ENCODE results near the gene PBLD. TPM values are rescaled to one million over a fixed set of nuclear protein-coding genes. Genes with fewer than 3 reads are reported as not detected.
"Not testable (repeated sequence)": the region's sequence is repeated elsewhere in the genome, so short reads cannot be mapped to it uniquely, and the experiment has no call there.

Gene PBLD
- total RNA-seq, 1 donor from 2014 or later = 1.7 TPM

DNA sequence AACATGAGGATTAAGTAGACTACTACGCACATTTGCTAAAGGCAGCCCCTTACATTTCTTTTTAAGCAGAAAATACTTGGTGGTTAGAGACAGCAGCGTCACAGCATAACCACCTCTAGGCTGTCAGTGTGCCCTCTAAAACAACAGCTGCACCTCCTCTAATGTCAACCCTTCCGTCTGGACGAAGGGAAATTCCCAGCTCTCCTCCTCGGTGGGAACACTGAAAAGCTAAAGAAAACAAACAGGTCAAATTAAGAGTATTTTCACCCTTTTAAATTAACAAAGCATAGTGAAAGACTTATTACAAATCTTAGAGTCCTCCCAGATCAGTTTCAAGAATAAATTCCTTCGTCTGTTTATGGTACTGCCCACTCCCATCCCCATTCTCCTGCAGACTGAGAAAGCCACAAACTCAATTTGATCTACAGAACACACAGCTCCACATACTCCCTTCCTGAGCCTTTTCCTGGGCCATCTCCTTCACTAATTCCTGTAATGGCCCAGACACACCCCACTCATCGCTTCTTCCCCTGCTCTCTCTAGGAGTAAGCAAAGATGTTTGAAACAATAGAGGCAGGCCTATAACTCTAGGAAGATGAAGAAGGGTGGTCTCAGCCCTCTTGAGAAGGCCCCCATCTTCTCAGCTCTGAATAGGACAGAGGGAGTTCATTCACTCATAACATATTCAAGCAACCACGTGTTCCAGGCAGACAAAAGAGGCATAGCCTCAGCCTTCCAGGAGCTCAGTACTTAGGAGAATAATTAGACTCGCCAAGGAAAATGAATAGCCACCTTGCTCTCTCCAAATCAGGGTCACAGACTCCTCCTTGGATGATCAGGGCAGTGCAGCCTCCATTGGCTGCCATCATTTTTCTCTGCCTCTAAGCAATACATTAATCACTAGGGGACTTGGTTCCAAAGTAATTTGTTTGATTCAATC, 48.4 kb downstream of the PBLD start:
- intact Hi-C loops (cut with micrococcal nuclease) = no loop called here

DNA sequence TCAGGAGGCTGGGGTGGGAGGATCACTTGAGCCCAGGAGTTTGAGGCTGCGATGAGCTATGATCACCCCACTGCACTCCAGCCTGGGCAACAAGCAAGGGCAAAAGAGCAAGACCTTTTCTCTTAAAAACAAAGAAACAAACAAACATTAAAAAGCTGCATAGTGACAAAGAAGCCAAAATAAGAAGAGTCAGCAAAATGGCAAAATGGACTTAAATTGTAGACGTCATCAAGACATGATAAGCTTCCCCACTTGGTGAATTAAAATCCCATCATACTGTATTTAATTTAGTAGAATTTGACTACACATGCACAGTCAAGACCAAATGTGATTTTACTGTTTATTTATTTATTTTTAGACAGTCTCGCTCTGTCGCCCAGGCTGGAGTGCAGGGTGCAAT, 52.0 kb downstream of the PBLD start:
- intact Hi-C loops (cut with micrococcal nuclease) = no loop called here

- intact Hi-C loops (cut with micrococcal nuclease) = not testable (repeated sequence)
Observed at GRCh38 chr10:68278906-68279753, 53.6 kb downstream of the PBLD start.

DNA sequence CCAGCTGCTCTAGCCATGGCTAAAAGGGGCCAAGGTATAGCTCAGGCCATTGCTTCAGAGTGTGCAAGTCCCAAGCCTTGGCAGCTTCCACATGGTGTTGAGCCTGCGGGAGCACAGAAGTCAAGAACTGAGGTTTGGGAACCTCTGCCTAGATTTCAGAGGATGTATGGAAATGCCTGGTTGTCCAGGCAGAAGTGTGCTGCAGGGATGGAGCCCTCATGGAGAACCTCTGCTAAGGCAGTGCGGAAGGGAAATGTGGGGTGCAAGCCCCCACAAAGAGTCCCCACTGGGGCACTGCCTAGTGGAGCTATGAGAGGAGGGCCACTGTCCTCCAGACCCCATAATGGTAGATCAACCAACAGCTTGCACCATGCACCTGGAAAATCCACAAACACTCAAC, 54.9 kb downstream of the PBLD start:
- intact Hi-C loops (cut with micrococcal nuclease) = not testable (repeated sequence)

DNA sequence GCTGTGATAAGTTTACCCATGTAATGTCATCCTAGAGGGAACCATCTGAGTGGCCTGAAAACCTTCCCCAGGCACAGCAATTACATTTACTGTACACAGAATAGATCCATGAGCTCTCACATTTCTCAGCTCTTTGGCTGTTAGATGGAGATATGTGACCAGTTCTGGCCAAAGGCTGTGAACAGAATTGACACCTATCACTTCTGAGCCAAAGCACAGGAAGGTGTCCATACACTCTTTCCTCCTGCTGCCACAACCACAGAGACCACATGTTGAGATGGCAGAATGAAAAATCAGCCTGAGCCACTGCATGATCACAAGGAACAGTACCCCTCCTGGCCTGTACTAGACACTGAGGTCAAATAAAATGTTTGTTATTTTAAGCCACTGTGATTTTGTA, 56.5 kb downstream of the PBLD start:
- intact Hi-C loops (cut with micrococcal nuclease) = no loop called here

GRCh38 chr10:68275600-68276126, 57.1 kb downstream of the PBLD start:
- intact Hi-C loops (cut with micrococcal nuclease) = no loop called here

- intact Hi-C loops (cut with micrococcal nuclease) = no loop called here
Observed at GRCh38 chr10:68272833-68273232, 59.9 kb downstream of the PBLD start.

- intact Hi-C loops (cut with micrococcal nuclease) = no loop called here
Observed at GRCh38 chr10:68271196-68271882, 61.4 kb downstream of the PBLD start.

- intact Hi-C loops (cut with micrococcal nuclease) = no loop called here
Observed at GRCh38 chr10:68269562-68270290, 63.0 kb downstream of the PBLD start.

- intact Hi-C loops (cut with micrococcal nuclease) = no loop called here
Observed at GRCh38 chr10:68261132-68261856, 71.4 kb downstream of the PBLD start.

GRCh38 chr10:68253346-68253745, 79.4 kb downstream of the PBLD start:
- intact Hi-C loops (cut with micrococcal nuclease) = no loop called here

- intact Hi-C loops (cut with micrococcal nuclease) = no loop called here
Observed at GRCh38 chr10:68251625-68252495, 80.9 kb downstream of the PBLD start.

- intact Hi-C loops (cut with micrococcal nuclease) = no loop called here
Observed at GRCh38 chr10:68251151-68251550, 81.6 kb downstream of the PBLD start.

DNA sequence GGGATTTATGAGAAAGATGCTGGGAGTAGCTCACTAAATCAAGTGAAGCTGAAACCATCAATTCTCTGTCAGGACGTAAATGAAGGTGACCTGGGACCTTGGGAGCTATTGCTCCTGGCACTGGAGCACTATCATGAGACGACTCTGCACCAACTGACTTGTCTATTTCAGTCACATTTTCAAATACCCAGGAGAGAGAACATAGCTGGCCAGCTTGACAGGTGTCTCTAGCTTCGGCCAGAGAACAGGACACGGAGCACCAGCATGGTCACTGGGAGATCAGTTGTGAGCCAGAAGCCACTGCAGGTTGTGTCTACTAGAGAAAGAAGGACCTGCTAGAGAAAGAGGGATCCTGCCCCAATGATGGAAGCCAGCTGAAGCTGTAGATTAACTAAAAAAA, 83.4 kb downstream of the PBLD start:
- intact Hi-C loops (cut with micrococcal nuclease) = no loop called here

DNA sequence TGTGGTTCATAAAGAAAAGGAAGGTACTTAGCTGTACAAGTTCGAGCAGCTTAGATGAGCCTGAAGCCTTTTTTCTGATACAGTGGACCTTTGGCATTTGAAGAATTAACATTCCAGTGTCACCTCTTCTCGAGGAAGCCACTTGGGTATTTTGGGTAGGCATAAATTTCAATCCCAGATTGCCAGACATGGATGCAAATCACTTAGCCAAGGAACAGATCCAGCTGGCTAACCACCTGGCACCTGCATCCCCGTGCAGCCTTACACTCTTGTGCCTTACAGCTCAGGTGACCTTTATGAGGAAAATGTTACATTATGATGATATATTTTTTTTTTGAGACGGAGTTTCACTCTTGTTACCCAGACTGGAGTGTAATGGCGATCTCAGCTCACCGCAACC, 84.8 kb downstream of the PBLD start:
- intact Hi-C loops (cut with micrococcal nuclease) = no loop called here

DNA sequence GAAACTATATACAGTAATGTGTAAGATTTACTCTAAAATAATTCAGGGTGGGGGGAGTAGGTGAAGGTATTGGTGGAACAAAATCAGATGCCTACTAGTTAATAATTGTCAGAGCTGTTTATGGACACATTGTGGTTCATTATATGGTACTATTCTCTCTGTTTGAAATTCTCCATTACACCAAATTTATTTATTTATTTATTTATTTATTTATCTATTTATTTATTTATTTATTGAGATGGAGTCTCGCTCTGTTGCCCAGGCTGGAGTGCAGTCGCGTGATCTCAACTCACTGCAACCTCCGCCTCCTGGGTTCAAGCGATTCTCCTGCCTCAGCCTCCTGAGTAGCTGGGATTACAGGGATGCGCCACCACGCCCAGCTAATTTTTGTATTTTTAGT, 86.3 kb downstream of the PBLD start:
- intact Hi-C loops (cut with micrococcal nuclease) = not testable (repeated sequence)

DNA sequence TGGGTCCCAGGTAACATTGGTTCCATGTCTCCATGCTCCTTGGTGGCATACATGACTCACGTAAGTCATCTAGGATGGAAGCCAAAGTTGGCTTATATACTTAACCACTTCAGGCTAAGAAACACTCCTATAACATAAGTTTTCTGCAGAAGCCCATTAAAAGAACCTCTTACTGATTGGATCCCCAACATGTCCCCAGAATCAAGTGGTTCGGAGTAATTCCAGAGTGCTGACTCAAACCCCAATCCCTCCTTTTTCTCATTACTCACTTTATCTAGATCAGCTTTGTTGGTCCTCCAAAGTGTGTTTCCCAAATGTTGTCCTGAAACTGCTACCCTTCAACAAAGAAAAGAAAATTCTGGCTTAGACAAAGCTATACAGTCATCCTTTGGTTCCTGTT, 90.7 kb downstream of the PBLD start:
- intact Hi-C loops (cut with micrococcal nuclease) = no loop called here

- intact Hi-C loops (cut with micrococcal nuclease) = no loop called here
Observed at GRCh38 chr10:68239596-68240150, 93.1 kb downstream of the PBLD start.

GRCh38 chr10:68239069-68239468, 93.7 kb downstream of the PBLD start:
- intact Hi-C loops (cut with micrococcal nuclease) = no loop called here

Data from T-helper 1 cell treated with Interleukin-12 subunit alpha and Interleukin-12 subunit beta and Interleukin-4 antibody, amounts not matched to agents 30 ng/mL and 1 ng/mL, for 36 hours (primary cell).